GM12878 (cell line): ENCODE measurements around the gene HSPBAP1. TPM values are rescaled to one million over a fixed set of nuclear protein-coding genes. Genes with fewer than 3 reads are reported as not detected.

Source experiments
- ATAC-seq: fragments of 200-7000 bp; cut with Tn5 transposase; 3 replicates; pipeline ENCODE4 v1.9.1; 2020; ENCODE audit warnings: mild to moderate bottlenecking, moderate library complexity
- BruUV-seq: library from RNA; stranded (reverse); fragments of 400-500 nt; replicated peaks from 2 replicates; lab custom pipeline; 2021; lab: Mats Ljungman, UMichigan
- CTCF ChIA-PET: fragments of 300-600 bp; sonication (Branson Sonifier 250); formaldehyde crosslinking; extraction: SDS; loops from one replicate; lab custom pipeline; 2021; ENCODE audit warnings: inconsistent platforms; lab: Yijun Ruan, JAX
- POLR2A ChIA-PET: fragments of 350-600 bp; formaldehyde crosslinking; extraction: SDS; loops from one replicate; lab custom pipeline; 2021; ENCODE audit warnings: inconsistent platforms; lab: Charles Lee
- RAD21 ChIA-PET: fragments of 300-600 bp; sonication (Branson Sonifier 250); formaldehyde crosslinking; loops from one replicate; lab custom pipeline; 2023; ENCODE audit warnings: antibody characterized with exemption; ENCODE audit not compliant: unreplicated experiment; lab: Charles Lee
- SMC1A ChIA-PET: fragments of 300-600 bp; sonication (Branson Sonifier 250); formaldehyde crosslinking; loops from one replicate; lab custom pipeline; 2023; ENCODE audit not compliant: unreplicated experiment, uncharacterized antibody; lab: Charles Lee
- DNase-seq: peaks from one replicate; pipeline ENCODE4 v3.0.0-alpha.2; 2011; ENCODE audit warnings: low read depth, low spot score
- FAIRE-seq: peaks from 3 replicates; lab custom pipeline; 2011; peaks lifted over from hg19 to GRCh38; lab: Jason Lieb, UNC
- H2AFZ ChIP-seq: 2 replicates; pipeline ENCODE4 v1.6.0; 2011; ENCODE audit warnings: low read depth, low read length, control low read depth; ENCODE audit not compliant: control insufficient read depth
- H3K27ac ChIP-seq: 2 replicates; pipeline ENCODE4 v1.5.1; 2011; ENCODE audit warnings: control low read depth; ENCODE audit not compliant: control insufficient read depth, insufficient read depth
- H3K27me3 ChIP-seq, 2 experiments: replicated peaks in 1 of 2; 2 replicates each; pipeline versions ENCODE4 v1.6.0 to v1.6.1; 2011; ENCODE audit warnings: low read length in 1 of 2; ENCODE audit not compliant: control insufficient read depth in 2 of 2, insufficient read depth in 2 of 2
- H3K36me3 ChIP-seq, 2 experiments: 2 replicates each; pipeline ENCODE4 v1.5.1; 2011; ENCODE audit warnings: low read length in 1 of 2; ENCODE audit not compliant: control insufficient read depth in 2 of 2, insufficient read depth in 2 of 2
- H3K4me1 ChIP-seq: 2 replicates; pipeline ENCODE4 v1.6.1; 2011; ENCODE audit warnings: mild to moderate bottlenecking, low read length, moderate library complexity, mixed read lengths; ENCODE audit not compliant: control insufficient read depth, insufficient read depth
- H3K4me2 ChIP-seq: 2 replicates; pipeline ENCODE4 v1.6.0; 2011; ENCODE audit warnings: control low read depth; ENCODE audit not compliant: control insufficient read depth, insufficient read depth
- H3K4me3 ChIP-seq: fragments of 200-600 bp; sonication (generic); 2 replicates; pipeline ENCODE4 v1.5.1; 2016
- H3K79me2 ChIP-seq: 2 replicates; pipeline ENCODE4 v1.6.0; 2011; ENCODE audit warnings: low read length; ENCODE audit not compliant: control insufficient read depth, insufficient read depth
- H3K9ac ChIP-seq: 2 replicates; pipeline ENCODE4 v1.8.0; 2011; ENCODE audit warnings: low read length, control low read depth, mixed read lengths; ENCODE audit not compliant: control insufficient read depth, insufficient read depth
- H3K9me3 ChIP-seq: replicated peaks from 3 replicates; pipeline ENCODE4 v1.5.1; 2011; ENCODE audit warnings: mild to moderate bottlenecking, low read length; ENCODE audit not compliant: control insufficient read depth, insufficient read depth
- H4K20me1 ChIP-seq: 2 replicates; pipeline ENCODE4 v1.6.0; 2011; ENCODE audit not compliant: control insufficient read depth, insufficient read depth
- DPF2 ChIP-seq: fragments of 450-650 bp; IDR thresholded peaks from 2 replicates; pipeline ENCODE4 v1.6.1; 2017; ENCODE audit warnings: mild to moderate bottlenecking
- E2F4 ChIP-seq: IDR thresholded peaks from 2 replicates; pipeline ENCODE4 v1.6.1; 2012; ENCODE audit warnings: low read depth, low read length, improper control_type of control experiment
- E2F8 ChIP-seq: fragments of 450-650 bp; IDR thresholded peaks from 2 replicates; pipeline ENCODE4 v1.6.1; 2018; ENCODE audit warnings: mild to moderate bottlenecking, low read depth, moderate library complexity; ENCODE audit not compliant: partially characterized antibody
- JUND ChIP-seq: IDR thresholded peaks from 2 replicates; pipeline ENCODE4 v1.6.1; 2012; ENCODE audit warnings: low read depth, mild to moderate bottlenecking, low read length, improper control_type of control experiment, moderate library complexity
- MYB ChIP-seq: fragments of 150-350 bp; IDR thresholded peaks from 2 replicates; pipeline ENCODE4 v1.6.1; 2014; ENCODE audit warnings: mild to moderate bottlenecking, low read depth, low read length, borderline replicate concordance
- NFXL1 ChIP-seq: fragments of 450-650 bp; IDR thresholded peaks from 2 replicates; pipeline ENCODE4 v1.6.1; 2017; ENCODE audit warnings: antibody characterized with exemption, mild to moderate bottlenecking, borderline replicate concordance
- NR2F1 ChIP-seq: fragments of 450-650 bp; conservative IDR thresholded peaks from 2 replicates; pipeline ENCODE4 v1.6.1; 2017; ENCODE audit warnings: mild to moderate bottlenecking
- PAX5 ChIP-seq: IDR thresholded peaks from 2 replicates; pipeline ENCODE4 v1.6.1; 2011; ENCODE audit warnings: low read depth, low read length, borderline replicate concordance
- PBX3 ChIP-seq: IDR thresholded peaks from 2 replicates; pipeline ENCODE4 v1.6.1; 2011; ENCODE audit warnings: mild to moderate bottlenecking, low read depth, low read length, moderate library complexity; ENCODE audit not compliant: insufficient replicate concordance
- RELA ChIP-seq: fragments of 450-650 bp; IDR thresholded peaks from 2 replicates; pipeline ENCODE4 v1.8.0; 2014; ENCODE audit warnings: borderline replicate concordance; ENCODE audit not compliant: partially characterized antibody
- SMAD5 ChIP-seq: IDR thresholded peaks from 2 replicates; pipeline ENCODE4 v1.6.1; 2016; ENCODE audit warnings: antibody characterized with exemption, low read depth
- SREBF1 ChIP-seq: IDR thresholded peaks from 2 replicates; pipeline ENCODE4 v1.6.1; 2012; ENCODE audit warnings: mild to moderate bottlenecking, low read length
- WGBS: methylation state at CpG from one replicate; pipeline ENCODE4 v1.1.6; 2016; ENCODE audit warnings: low lambda C conversion rate; ENCODE audit not compliant: insufficient replicate concordance, insufficient coverage; ENCODE audit errors: missing lambda C conversion rate; 5-methylcytosine and 5-hydroxymethylcytosine counted together
- in situ Hi-C: fragments of 300-500 bp; cut with MboI; formaldehyde crosslinking; loops from 9 replicates; pipeline ENCODE4 v1.14.3; 2018; ENCODE audit warnings: mixed read lengths
- intact Hi-C: fragments of 100-400 bp; cut with micrococcal nuclease; formaldehyde crosslinking; loops from one replicate; pipeline ENCODE4 v1.14.2; 2022; ENCODE audit not compliant: unreplicated experiment
- polyA plus RNA-seq, 11 experiments: library from polyadenylated mRNA; depleted of rRNA in 4 of 11; unstranded in 6 of 11; stranded (reverse) in 5 of 11; fragments of >200 nt; fragmentation: Nextera tagmentation in 4 of 11; fragmentation: Illumina TruSeq in 1 of 11; extraction: Ambion mirVana in 4 of 11; extraction: Trizol in 1 of 11; gene quantifications; 1 replicate in 1 of 11; 2 replicates in 10 of 11; pipeline versions ENCODE4 v1.2.1 to v1.2.3, GENCODE V29; 2011 to 2016; ENCODE audit warnings: inconsistent platforms in 2 of 11, missing spikeins in 2 of 11, low read depth in 1 of 11
- total RNA-seq, 4 experiments: library from RNA; depleted of rRNA in 3 of 4; stranded (reverse); fragments of >200 nt in 3 of 4; fragmentation: Illumina TruSeq in 1 of 4; extraction: Trizol in 1 of 4; gene quantifications; 2 replicates each; pipeline versions ENCODE4 v1.2.1 to v1.2.3, GENCODE V29; 2013 to 2021

The HSPBAP1 gene
- total and polyA plus RNA-seq, 10 of the 15 experiments (the other 5 are each of a cell fraction or from before 2014, with no cell fraction given), result 3.2 to 10.3 (median 7.9) TPM

- ATAC-seq, result no peak
- in situ Hi-C loops, result no loop called here
- Histone ChIP-seq H2AFZ (no peak overlapping the region), H3K36me3 (no peaks in the 10 kb centered on the region), H3K9me3 (no peaks in the 10 kb centered on the region), H3K27ac (no peak overlapping the region), H3K4me2 (no peak overlapping the region), H3K27me3 (no peaks in the 10 kb centered on the region), H3K4me3 (no peak overlapping the region), H4K20me1 (no peaks in the 10 kb centered on the region), H3K4me1 (no peaks in the 10 kb centered on the region), H3K79me2 (no peaks in the 10 kb centered on the region), H3K9ac (no peak overlapping the region)
- no peak for TF ChIP-seq E2F4
- TF ChIP-seq PAX5, result no peak
- TF ChIP-seq PBX3, result no peak
- FAIRE-seq, result no peak
- POLR2A ChIA-PET, result no interaction called here
- SMC1A ChIA-PET, result no interaction called here
- no TSS peak for BruUV-seq
- no peak for DNase-seq
- 83% methylated on average over 3 of the region's 3 CpGs for WGBS
- RAD21 ChIA-PET, result no interaction called here
- intact Hi-C loops, result no loop called here
- CTCF ChIA-PET, result no interaction called here
Observed at GRCh38 chr3:122800706-122801237, 7.1 kb upstream of the HSPBAP1 start.

GRCh38 chr3:122800031-122800430 is 6.4 kb upstream of the HSPBAP1 start:
- no peak overlapping the region for H3K27ac ChIP-seq
- POLR2A ChIA-PET, result no interaction called here
- no peaks in the 10 kb centered on the region for H3K9me3 ChIP-seq
- no peaks in the 10 kb centered on the region for H3K4me1 ChIP-seq
- no TSS peak for BruUV-seq
- RAD21 ChIA-PET, result no interaction called here
- no peak overlapping the region for H3K9ac ChIP-seq
- intact Hi-C loops (no loop called here), in situ Hi-C loops (no loop called here)
- DNase-seq (no peak), FAIRE-seq (no peak), ATAC-seq (no peak)
- no peaks in the 10 kb centered on the region for H4K20me1 ChIP-seq
- no peaks in the 10 kb centered on the region for H3K36me3 ChIP-seq
- 94% methylated on average over 1 of the region's 1 CpG for WGBS
- H3K79me2 ChIP-seq, result no peaks in the 10 kb centered on the region
- H3K27me3 ChIP-seq, result no peaks in the 10 kb centered on the region
- SMC1A ChIA-PET, result no interaction called here
- H2AFZ ChIP-seq, result no peak overlapping the region
- H3K4me3 ChIP-seq, result no peak overlapping the region
- CTCF ChIA-PET, result interaction anchor here (0.8 kb wide), 1 partner anchor 16 kb away, joined by 3 read pairs; no protein-coding TSS in a partner anchor
- H3K4me2 ChIP-seq, result no peak overlapping the region
- no peak for TF ChIP-seq NFXL1
- no peak for TF ChIP-seq E2F8
- no peak for TF ChIP-seq DPF2
- no peak for TF ChIP-seq RELA
- TF ChIP-seq NR2F1, result no peak
- TF ChIP-seq SREBF1, result no peak
- TF ChIP-seq MYB, result no peak
- no peak for TF ChIP-seq JUND
- TF ChIP-seq SMAD5, result no peak
